MCF 10A (cell line): Measurements from ENCODE around the gene LRG1. TPM values are rescaled to one million over a fixed set of nuclear protein-coding genes. Genes with fewer than 3 reads are reported as not detected.

ENCODE experiments used
- BruUV-seq: library from RNA; stranded (reverse); fragments of 400-500 nt; replicated peaks from 2 replicates; lab custom pipeline; 2021; lab: Mats Ljungman, UMichigan
- CTCF ChIA-PET: fragments of 300-600 bp; sonication (Branson Sonifier 250); formaldehyde crosslinking; extraction: SDS; loops from one replicate; lab custom pipeline; 2021; ENCODE audit warnings: antibody characterized with exemption, inconsistent platforms; lab: Yijun Ruan, JAX
- POLR2A ChIA-PET: fragments of 300-600, 350-650 bp; sonication (Branson Sonifier 250); formaldehyde crosslinking; extraction: SDS; loops from one replicate; lab custom pipeline; 2020; ENCODE audit warnings: antibody characterized with exemption, inconsistent platforms; lab: Yijun Ruan, JAX
- DNase-seq: peaks from one replicate; pipeline ENCODE4 v3.0.0-alpha.2; 2018; ENCODE audit not compliant: unreplicated experiment
- H3K27ac Mint-ChIP-seq: one replicate; pipeline ENCODE4 v1.8.0; 2022; ENCODE audit warnings: mild to moderate bottlenecking, low read depth, mixed read lengths; ENCODE audit not compliant: unreplicated experiment
- H3K27me3 Mint-ChIP-seq: one replicate; pipeline ENCODE4 v1.8.0; 2022; ENCODE audit warnings: mixed read lengths; ENCODE audit not compliant: insufficient read depth, unreplicated experiment
- H3K36me3 Mint-ChIP-seq: one replicate; pipeline ENCODE4 v1.8.0; 2022; ENCODE audit warnings: mild to moderate bottlenecking, moderate library complexity, mixed read lengths; ENCODE audit not compliant: insufficient read depth, unreplicated experiment
- H3K4me1 Mint-ChIP-seq: one replicate; pipeline ENCODE4 v1.8.0; 2022; ENCODE audit warnings: mixed read lengths; ENCODE audit not compliant: insufficient read depth, unreplicated experiment
- H3K4me3 Mint-ChIP-seq: one replicate; pipeline ENCODE4 v1.8.0; 2022; ENCODE audit warnings: mild to moderate bottlenecking, moderate library complexity, mixed read lengths; ENCODE audit not compliant: unreplicated experiment
- H3K9me3 Mint-ChIP-seq: one replicate; pipeline ENCODE4 v1.8.0; 2022; ENCODE audit warnings: mixed read lengths; ENCODE audit not compliant: unreplicated experiment
- CTCF ChIP-seq: fragments of 200-600 bp; IDR thresholded peaks from one replicate; pipeline ENCODE4 v1.8.0; 2022; ENCODE audit warnings: antibody characterized with exemption, mild to moderate bottlenecking; ENCODE audit not compliant: unreplicated experiment
- intact Hi-C: fragments of 100-400 bp; cut with micrococcal nuclease; formaldehyde crosslinking; loops from 2 replicates; pipeline ENCODE4 v1.14.1; 2022
- total RNA-seq: library from RNA; stranded (reverse); gene quantifications from 2 replicates; pipeline ENCODE4 v1.2.3, GENCODE V29; 2022

LRG1 gene
- total RNA-seq, 1 experiment from 2014 or later = 0.33 TPM

- no peak overlapping the region for H3K4me3 Mint-ChIP-seq
- no TSS peak for BruUV-seq
- intact Hi-C loops = no loop called here
- H3K27ac Mint-ChIP-seq = no peak overlapping the region
- no peak for DNase-seq
- CTCF ChIA-PET = interaction anchor here (0.7 to 3.4 kb wide), 3 partner anchors 10 to 94 kb away, joined by 3 to 12 read pairs (median 9); no protein-coding TSS in a partner anchor
- H3K36me3 Mint-ChIP-seq = peaks cover 17% of the 10 kb centered on the region
- H3K27me3 Mint-ChIP-seq = no peaks in the 10 kb centered on the region
- peaks cover 10% of the 10 kb centered on the region for H3K4me1 Mint-ChIP-seq
- POLR2A ChIA-PET = no interaction called here
- TF ChIP-seq CTCF = no peak
- no peaks in the 10 kb centered on the region for H3K9me3 Mint-ChIP-seq
Measured at GRCh38 chr19:4504891-4505569, 34.8 kb downstream of the LRG1 start.

DNA sequence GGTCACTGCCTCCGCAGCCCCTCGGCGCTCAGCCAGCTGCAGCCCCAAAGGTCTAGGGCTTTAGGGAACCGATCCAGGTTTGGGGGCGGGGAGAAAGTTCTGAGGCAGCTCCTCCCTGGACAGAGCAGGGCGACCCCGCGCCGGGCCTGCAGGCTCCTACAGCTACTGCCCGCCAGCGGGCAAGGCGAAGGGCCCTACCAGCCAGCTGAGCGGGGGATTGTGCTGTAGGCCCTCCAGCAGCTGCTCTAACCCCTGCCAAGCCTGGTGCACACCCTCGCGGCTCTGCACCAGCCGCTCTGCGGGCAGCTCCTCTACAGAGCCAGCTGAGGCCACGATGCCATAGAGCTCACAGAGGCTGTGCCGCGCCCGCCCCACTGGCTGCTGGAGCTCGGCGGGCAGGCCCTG lies 35.5 kb downstream of the LRG1 start:
- H3K27me3 Mint-ChIP-seq = no peaks in the 10 kb centered on the region
- intact Hi-C loops = no loop called here
- no peak for TF ChIP-seq CTCF
- CTCF ChIA-PET = interaction anchor here (1.0 to 3.4 kb wide), 3 partner anchors 9 to 21 kb away, joined by 3 to 12 read pairs (median 9); no protein-coding TSS in a partner anchor
- no peak overlapping the region for H3K4me3 Mint-ChIP-seq
- no peak overlapping the region for H3K27ac Mint-ChIP-seq
- no peaks in the 10 kb centered on the region for H3K9me3 Mint-ChIP-seq
- H3K36me3 Mint-ChIP-seq = peaks cover 17% of the 10 kb centered on the region
- BruUV-seq = no TSS peak
- DNase-seq = no peak
- H3K4me1 Mint-ChIP-seq = peaks cover 10% of the 10 kb centered on the region
- POLR2A ChIA-PET = no interaction called here

DNA sequence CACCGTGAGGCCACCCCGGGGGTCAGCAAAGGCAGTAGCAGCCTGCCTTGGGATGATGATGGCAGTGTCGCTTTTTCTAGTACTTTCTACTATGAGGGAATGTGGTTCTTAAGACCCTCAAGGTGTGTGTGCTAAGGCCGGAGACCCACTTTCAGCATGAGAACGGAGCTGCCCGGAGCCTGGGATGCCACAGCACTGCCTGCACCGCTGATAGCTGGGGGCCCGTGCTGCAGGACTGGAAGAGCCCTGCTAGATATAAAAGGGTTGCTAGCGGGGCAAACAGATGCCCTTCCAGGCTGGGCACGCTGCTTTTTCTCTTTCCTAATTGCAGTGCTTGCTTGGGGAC lies 36.0 kb downstream of the LRG1 start:
- H3K36me3 Mint-ChIP-seq = peaks cover 17% of the 10 kb centered on the region
- POLR2A ChIA-PET = no interaction called here
- H3K4me3 Mint-ChIP-seq = no peak overlapping the region
- H3K27me3 Mint-ChIP-seq = no peaks in the 10 kb centered on the region
- H3K9me3 Mint-ChIP-seq = no peaks in the 10 kb centered on the region
- CTCF ChIA-PET = interaction anchor here (1.0 to 3.4 kb wide), 3 partner anchors 8 to 22 kb away, joined by 3 to 12 read pairs (median 9); no protein-coding TSS in a partner anchor
- intact Hi-C loops = no loop called here
- H3K4me1 Mint-ChIP-seq = peaks cover 10% of the 10 kb centered on the region
- no peak overlapping the region for H3K27ac Mint-ChIP-seq
- BruUV-seq = no TSS peak
- DNase-seq = no peak
- no peak for TF ChIP-seq CTCF

- POLR2A ChIA-PET = no interaction called here
- DNase-seq = no peak
- Mint-ChIP-seq H3K4me1 (peaks cover 10% of the 10 kb centered on the region), H3K27ac (no peak overlapping the region), H3K36me3 (peaks cover 22% of the 10 kb centered on the region), H3K9me3 (no peaks in the 10 kb centered on the region), H3K27me3 (no peaks in the 10 kb centered on the region), H3K4me3 (no peak overlapping the region)
- intact Hi-C loops = no loop called here
- CTCF ChIA-PET = interaction anchor here (1.0 to 3.4 kb wide), 3 partner anchors 8 to 22 kb away, joined by 3 to 12 read pairs (median 9); no protein-coding TSS in a partner anchor
- no TSS peak for BruUV-seq
- TF ChIP-seq CTCF = no peak
Measured at GRCh38 chr19:4503132-4503824, 36.6 kb downstream of the LRG1 start.
